Brain microvascular endothelial cell (primary cell): Measurements from ENCODE around the gene GPR12.

Source experiments
- DNase-seq: peaks from one replicate; pipeline ENCODE4 v3.0.0-alpha.2; 2020
- H3K27ac ChIP-seq: fragments of 250-450 bp; sonication (Bioruptor Pico); 2 replicates; pipeline ENCODE4 v1.5.1; 2020; ENCODE audit warnings: mild to moderate bottlenecking, moderate library complexity
- H3K27me3 ChIP-seq: fragments of 250-450 bp; sonication (Bioruptor Pico); replicated peaks from 2 replicates; pipeline ENCODE4 v1.5.1; 2020; ENCODE audit warnings: mild to moderate bottlenecking
- H3K36me3 ChIP-seq: fragments of 250-450 bp; sonication (Bioruptor Pico); replicated peaks from 2 replicates; pipeline ENCODE4 v1.5.1; 2020; ENCODE audit warnings: mild to moderate bottlenecking
- H3K4me3 ChIP-seq: 2 replicates; pipeline ENCODE4 v1.5.1; 2011; ENCODE audit warnings: low read depth, mild to moderate bottlenecking, control low read depth, low read length, moderate library complexity
- in situ Hi-C: cut with HindIII; loops from 2 replicates; pipeline ENCODE4 v1.10.0; 2017; ENCODE audit warnings: low sequenced_read_pairs, low pct_ligation_motif_present
- TF ChIP-seq, protein P1 (sequence below): IDR thresholded peaks from 2 replicates; pipeline ENCODE4 v1.5.1; 2011; ENCODE audit warnings: low read depth, mild to moderate bottlenecking, moderate library complexity, low read length, control low read depth, inconsistent platforms; ENCODE audit errors: missing control alignments

Gene GPR12

DNA sequence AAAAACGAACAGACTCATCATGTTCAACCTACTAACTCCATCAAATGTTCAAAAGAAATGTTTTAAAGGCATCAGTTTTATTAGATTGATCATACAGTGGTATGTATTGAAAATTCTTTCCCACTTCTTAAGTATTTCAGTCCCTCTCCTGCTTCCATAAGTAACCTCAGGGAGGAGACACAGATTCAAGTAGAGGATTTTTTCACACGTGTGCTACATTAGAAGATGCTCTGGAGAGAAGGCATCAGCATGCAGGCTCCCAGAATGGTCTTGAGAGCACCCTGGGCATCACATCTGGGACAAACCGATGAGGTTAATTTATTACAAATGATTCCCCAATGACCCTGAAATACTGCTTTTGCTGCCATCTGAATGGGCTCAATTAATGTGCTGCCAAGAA is 3.6 kb downstream of the GPR12 start:
- in situ Hi-C loops: no loop called here
- Histone ChIP-seq H3K4me3 (no peak overlapping the region), H3K27me3 (peaks cover 38% of the 10 kb centered on the region), H3K36me3 (no peaks in the 10 kb centered on the region), H3K27ac (no peak overlapping the region)
- TF ChIP-seq, protein P1, sequence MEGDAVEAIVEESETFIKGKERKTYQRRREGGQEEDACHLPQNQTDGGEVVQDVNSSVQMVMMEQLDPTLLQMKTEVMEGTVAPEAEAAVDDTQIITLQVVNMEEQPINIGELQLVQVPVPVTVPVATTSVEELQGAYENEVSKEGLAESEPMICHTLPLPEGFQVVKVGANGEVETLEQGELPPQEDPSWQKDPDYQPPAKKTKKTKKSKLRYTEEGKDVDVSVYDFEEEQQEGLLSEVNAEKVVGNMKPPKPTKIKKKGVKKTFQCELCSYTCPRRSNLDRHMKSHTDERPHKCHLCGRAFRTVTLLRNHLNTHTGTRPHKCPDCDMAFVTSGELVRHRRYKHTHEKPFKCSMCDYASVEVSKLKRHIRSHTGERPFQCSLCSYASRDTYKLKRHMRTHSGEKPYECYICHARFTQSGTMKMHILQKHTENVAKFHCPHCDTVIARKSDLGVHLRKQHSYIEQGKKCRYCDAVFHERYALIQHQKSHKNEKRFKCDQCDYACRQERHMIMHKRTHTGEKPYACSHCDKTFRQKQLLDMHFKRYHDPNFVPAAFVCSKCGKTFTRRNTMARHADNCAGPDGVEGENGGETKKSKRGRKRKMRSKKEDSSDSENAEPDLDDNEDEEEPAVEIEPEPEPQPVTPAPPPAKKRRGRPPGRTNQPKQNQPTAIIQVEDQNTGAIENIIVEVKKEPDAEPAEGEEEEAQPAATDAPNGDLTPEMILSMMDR: no peak
- DNase-seq: no peak

DNA sequence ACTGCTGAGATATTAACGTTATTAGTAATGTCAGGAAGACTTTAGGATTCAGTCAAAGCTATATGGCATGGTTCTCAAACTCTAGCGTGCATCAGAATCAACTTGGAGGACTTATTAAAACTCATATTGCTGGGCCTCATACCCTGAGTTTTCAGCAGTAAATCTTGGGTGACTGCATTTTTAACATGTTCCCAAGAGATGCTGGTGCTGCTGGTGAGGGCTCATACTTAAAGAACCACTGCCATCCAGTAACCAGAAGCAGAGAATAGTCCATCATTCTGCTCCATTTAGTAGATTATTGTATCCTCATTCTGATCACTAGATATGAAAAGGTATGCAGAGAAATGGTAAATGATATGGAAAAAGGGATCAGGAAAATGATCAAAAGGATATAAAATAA is 7.9 kb downstream of the GPR12 start:
- no peak overlapping the region for H3K4me3 ChIP-seq
- no peak overlapping the region for H3K27ac ChIP-seq
- no peak for DNase-seq
- no peaks in the 10 kb centered on the region for H3K36me3 ChIP-seq
- peaks cover 4% of the 10 kb centered on the region for H3K27me3 ChIP-seq
- TF ChIP-seq, protein P1: no peak
- in situ Hi-C loops: no loop called here

DNA sequence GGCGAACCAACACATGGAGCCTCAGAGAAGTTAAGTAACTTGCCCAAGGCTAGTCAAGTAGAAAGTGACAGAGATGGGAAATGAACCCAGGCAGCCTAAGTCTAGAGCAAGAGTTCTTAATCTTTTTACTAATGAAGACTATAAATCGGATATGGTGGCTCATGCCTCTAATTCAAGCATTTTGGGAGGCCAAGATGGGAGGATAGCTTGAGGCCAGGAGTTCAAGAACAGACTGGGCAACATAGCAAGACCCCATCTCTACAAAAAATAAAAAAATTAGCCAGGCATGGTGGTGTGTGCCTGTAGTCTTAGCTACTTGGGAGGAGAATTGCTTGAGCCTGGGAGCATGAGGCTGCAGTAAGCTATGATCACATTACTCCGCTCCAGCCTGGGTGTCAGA is 10.7 kb downstream of the GPR12 start:
- in situ Hi-C loops: no loop called here
- no peak overlapping the region for H3K27ac ChIP-seq
- no peak for DNase-seq
- TF ChIP-seq, protein P1: no peak
- H3K27me3 ChIP-seq: no peaks in the 10 kb centered on the region
- no peaks in the 10 kb centered on the region for H3K36me3 ChIP-seq
- H3K4me3 ChIP-seq: no peak overlapping the region

DNA sequence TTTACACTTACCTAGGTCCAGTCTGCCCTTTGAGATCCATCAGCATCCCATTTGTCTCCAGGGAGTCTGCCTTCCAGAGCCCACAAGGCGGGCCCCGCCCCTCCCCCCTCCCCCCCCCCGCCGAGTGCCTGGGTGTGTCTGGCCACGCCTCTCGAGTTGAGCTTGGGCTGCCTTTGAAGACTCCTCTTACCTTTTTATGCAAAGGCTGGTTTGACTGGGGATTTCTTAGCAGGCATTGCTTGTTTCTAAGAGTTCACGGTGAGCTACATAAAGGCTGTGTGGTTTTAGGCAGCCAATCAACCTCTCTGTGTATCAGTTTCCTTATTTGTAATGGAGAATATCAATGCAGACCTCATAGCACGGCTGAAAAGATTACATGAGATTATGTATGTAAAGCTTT is 11.3 kb downstream of the GPR12 start:
- H3K36me3 ChIP-seq: no peaks in the 10 kb centered on the region
- in situ Hi-C loops: no loop called here
- H3K4me3 ChIP-seq: no peak overlapping the region
- no peak overlapping the region for H3K27ac ChIP-seq
- H3K27me3 ChIP-seq: no peaks in the 10 kb centered on the region
- DNase-seq: no peak
- TF ChIP-seq, protein P1: no peak

DNA sequence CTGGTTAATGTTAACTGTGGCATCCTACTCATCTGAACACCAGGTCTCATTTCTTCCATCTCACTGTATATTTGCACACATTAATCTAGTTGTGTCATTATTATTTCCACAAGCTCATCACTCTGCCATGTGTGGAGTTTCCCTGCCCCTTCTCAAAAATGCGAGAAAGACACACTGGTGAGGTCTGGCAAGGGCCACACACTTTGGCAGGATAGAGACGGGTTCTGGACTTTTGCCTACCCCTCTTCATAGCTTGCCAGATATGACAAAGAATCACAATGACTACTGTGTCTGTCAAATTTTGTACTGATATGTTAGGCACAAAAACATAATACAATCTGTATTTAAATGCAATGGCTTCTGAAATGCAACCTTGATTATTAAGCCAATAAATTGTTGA is 12.9 kb downstream of the GPR12 start:
- H3K27me3 ChIP-seq: peaks cover 10% of the 10 kb centered on the region
- in situ Hi-C loops: no loop called here
- no peak for DNase-seq
- H3K36me3 ChIP-seq: no peaks in the 10 kb centered on the region
- H3K4me3 ChIP-seq: no peak overlapping the region
- TF ChIP-seq, protein P1: no peak
- no peak overlapping the region for H3K27ac ChIP-seq

DNA sequence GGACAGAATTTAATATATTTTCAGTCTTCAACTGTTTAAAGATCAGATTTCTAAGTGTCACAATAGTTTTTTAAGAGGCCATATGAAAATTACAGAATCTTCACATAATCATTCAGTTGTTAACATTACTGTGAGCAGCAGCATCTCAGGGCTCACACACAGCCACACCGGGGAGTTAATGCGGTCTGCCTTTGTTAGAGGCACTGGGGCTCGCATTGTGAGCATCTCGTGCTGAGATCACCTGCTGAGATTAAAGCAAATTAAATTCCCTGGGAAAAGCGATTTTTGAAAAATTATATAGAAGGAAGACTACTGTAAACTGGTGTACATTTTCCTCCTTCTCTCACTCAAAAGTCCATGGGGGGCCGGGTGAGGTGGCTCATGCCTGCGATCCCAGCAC is 16.6 kb downstream of the GPR12 start:
- in situ Hi-C loops: no loop called here
- no peaks in the 10 kb centered on the region for H3K36me3 ChIP-seq
- no peak overlapping the region for H3K4me3 ChIP-seq
- no peak overlapping the region for H3K27ac ChIP-seq
- H3K27me3 ChIP-seq: peaks cover 13% of the 10 kb centered on the region
- TF ChIP-seq, protein P1: no peak
- no peak for DNase-seq
